ENCODE measurements around the gene TOR2A. TPM values are rescaled to one million over a fixed set of nuclear protein-coding genes. Genes with fewer than 3 reads are reported as not detected.
A peak's percentile ranks its signal among the peaks of the same experiment; 100 is the strongest.

TOR2A gene
- total and polyA plus RNA-seq, 9 of the 15 experiments (the other 6 are each of a cell fraction or from before 2014, with no cell fraction given): 0.80 to 25.9 (median 11.1) TPM

DNA sequence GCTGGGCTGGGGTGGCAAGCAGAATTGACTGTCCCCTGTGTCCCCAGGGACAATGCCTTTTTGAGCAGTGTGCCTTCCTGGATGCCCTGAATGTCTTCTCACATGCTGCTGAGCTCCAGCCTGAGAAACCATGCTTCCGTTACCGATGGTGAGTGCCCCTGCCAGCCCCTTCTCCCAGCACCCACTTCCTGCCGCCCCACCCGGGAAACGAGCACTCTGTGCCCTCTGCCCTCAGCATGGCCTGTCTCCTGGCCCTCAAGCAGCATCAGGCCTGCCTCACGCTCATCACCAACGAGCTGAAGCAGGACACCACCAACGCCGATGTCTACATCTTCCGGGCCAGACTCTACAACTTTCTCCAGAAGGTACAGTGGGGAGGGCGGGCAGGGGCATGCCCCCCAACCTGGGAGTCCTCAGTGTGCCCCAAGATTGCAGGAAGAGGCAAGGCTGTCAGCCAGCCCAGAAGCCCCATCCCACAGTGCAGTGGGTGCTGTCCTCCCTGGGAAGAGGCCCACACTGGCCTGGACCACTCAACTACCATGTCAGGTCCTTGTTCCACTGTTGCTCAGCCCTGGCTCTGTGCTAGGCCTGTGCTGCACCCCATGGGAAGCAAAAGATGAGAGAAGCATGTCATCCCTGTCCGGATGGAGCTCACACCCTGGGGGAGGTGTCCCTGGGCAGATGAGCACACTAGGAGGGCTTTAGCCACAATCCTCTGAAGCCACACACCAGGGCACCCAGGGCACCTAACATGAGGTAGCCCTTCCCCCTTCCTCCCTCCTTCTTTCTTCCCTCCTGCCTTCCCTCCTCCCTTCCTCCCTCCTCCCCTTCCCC lies 14.8 kb downstream of the TOR2A start:
- ATAC-seq: no peak
- TF ChIP-seq ZNF253 (CRISPR knock-in tag; conservative IDR thresholded peaks at IDR 0.05) (no peak), HNRNPK (IDR thresholded peaks at IDR 0.05; ENCODE audit: low read depth, low read length, poor library complexity, severe bottlenecking) (peak; percentile 33)
- TF ChIP-seq, protein P1, sequence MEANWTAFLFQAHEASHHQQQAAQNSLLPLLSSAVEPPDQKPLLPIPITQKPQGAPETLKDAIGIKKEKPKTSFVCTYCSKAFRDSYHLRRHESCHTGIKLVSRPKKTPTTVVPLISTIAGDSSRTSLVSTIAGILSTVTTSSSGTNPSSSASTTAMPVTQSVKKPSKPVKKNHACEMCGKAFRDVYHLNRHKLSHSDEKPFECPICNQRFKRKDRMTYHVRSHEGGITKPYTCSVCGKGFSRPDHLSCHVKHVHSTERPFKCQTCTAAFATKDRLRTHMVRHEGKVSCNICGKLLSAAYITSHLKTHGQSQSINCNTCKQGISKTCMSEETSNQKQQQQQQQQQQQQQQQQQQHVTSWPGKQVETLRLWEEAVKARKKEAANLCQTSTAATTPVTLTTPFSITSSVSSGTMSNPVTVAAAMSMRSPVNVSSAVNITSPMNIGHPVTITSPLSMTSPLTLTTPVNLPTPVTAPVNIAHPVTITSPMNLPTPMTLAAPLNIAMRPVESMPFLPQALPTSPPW (CRISPR knock-in tag; IDR thresholded peaks at IDR 0.05): peak; percentile 33; the same call in 1 of the 2 replicates
- Histone ChIP-seq H2AFZ (ENCODE audit: low read depth, low read length) (no peak overlapping the region), H3K4me3 (no peak overlapping the region), H3K79me2 (ENCODE audit: control insufficient read depth, insufficient read depth, low read length) (no peaks in the 10 kb centered on the region), H3K9me1 (ENCODE audit: control insufficient read depth, insufficient read depth, low read length) (peaks cover 4% of the 10 kb centered on the region), H4K20me1 (replicated peaks; ENCODE audit: control insufficient read depth, insufficient read depth, low read length) (no peaks in the 10 kb centered on the region), H3K4me1 (replicated peaks in 1 of 2; ENCODE audit: control insufficient read depth in 2 of 2, insufficient read depth in 2 of 2, low read length in 2 of 2) (peaks cover 0 to 38% of the 10 kb centered on the region in 2 experiments; a peak in 4 of 5 replicates), H3K36me3 (ENCODE audit: control insufficient read depth, insufficient read depth, low read length) (no peaks in the 10 kb centered on the region), H3K9ac (ENCODE audit: insufficient read depth in 1 of 2, low read depth in 2 of 2, low read length in 2 of 2) (peak overlapping the region in 1 of 2 experiments; percentile 72; a peak in 2 of 4 replicates), H3K27me3 (ENCODE audit: control insufficient read depth in 2 of 2, insufficient read depth in 2 of 2, low read length in 2 of 2) (no peaks in the 10 kb centered on the region; a peak in 1 of 5 replicates), H3K27ac (ENCODE audit: extremely low read depth, low read depth, low read length) (no peak overlapping the region), H3K4me2 (ENCODE audit: insufficient read depth, low read length) (no peak overlapping the region), H3K9me3 (replicated peaks; ENCODE audit: control insufficient read depth, insufficient read depth, low read depth, low read length) (no peaks in the 10 kb centered on the region)
- in situ Hi-C loops (cut with MboI) (no loop called here), intact Hi-C loops (cut with micrococcal nuclease) (no loop called here)
- DNase-seq (ENCODE audit: extremely low read depth in 1 of 4, low spot score in 3 of 4): no peak
- CTCF ChIA-PET (ENCODE audit: low intra/inter-chr PET ratio): no interaction called here
- WGBS (ENCODE audit: insufficient coverage, low coverage, missing lambda C conversion rate): 51% methylated on average over 11 of the region's 12 CpGs
- POLR2A ChIA-PET: interaction anchor here (1.1 to 1.7 kb wide), 4 partner anchors 9 to 23 kb away, joined by 3 to 6 read pairs (median 4); no protein-coding TSS in a partner anchor
- peak; percentile 40 for FAIRE-seq
- BruUV-seq (replicated peaks): no TSS peak
